ENCODE data around the gene KPNB1. TPM values are rescaled to one million over a fixed set of nuclear protein-coding genes. Genes with fewer than 3 reads are reported as not detected.

Gene KPNB1
- total RNA-seq, 2 donors from 2014 or later = 452 to 500 TPM

DNA sequence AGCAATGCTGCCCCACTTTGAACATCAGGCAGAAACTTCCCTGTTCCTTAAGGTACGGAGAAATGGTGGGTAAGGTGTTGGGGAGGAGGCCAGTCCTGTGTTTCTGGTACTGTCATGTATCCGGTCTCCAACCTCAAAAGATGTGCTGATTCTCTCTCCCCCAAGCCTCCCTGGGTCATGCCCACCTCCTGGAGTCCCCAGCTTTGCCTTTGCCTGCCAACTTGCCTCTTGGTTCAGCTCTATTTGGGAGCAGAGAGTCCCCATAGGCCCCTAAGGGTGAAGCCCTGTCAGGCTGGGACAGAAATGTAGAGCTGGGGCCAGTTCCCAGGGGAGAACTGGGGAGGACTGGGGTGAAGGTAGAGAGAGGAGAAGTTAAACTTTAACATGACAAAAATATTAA, 81.7 kb downstream of the KPNB1 start:
- no peaks in the 10 kb centered on the region for H3K9me3 Mint-ChIP-seq
- TF ChIP-seq, protein P1, sequence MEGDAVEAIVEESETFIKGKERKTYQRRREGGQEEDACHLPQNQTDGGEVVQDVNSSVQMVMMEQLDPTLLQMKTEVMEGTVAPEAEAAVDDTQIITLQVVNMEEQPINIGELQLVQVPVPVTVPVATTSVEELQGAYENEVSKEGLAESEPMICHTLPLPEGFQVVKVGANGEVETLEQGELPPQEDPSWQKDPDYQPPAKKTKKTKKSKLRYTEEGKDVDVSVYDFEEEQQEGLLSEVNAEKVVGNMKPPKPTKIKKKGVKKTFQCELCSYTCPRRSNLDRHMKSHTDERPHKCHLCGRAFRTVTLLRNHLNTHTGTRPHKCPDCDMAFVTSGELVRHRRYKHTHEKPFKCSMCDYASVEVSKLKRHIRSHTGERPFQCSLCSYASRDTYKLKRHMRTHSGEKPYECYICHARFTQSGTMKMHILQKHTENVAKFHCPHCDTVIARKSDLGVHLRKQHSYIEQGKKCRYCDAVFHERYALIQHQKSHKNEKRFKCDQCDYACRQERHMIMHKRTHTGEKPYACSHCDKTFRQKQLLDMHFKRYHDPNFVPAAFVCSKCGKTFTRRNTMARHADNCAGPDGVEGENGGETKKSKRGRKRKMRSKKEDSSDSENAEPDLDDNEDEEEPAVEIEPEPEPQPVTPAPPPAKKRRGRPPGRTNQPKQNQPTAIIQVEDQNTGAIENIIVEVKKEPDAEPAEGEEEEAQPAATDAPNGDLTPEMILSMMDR (conservative IDR thresholded peaks at IDR 0.05) = no peak
- peaks cover 76% of the 10 kb centered on the region for H3K27me3 Mint-ChIP-seq (ENCODE audit: insufficient read depth)
- DNase-seq = no peak
- 86% methylated on average over 2 of the region's 2 CpGs; no CpG with 5 or more reads in 1 of the 2 experiments for WGBS, 2 experiments (ENCODE audit: insufficient coverage in 1 of 2, insufficient read length in 1 of 2)
- no peak overlapping the region for H3K4me3 Mint-ChIP-seq
- Histone ChIP-seq H3K36me3 (ENCODE audit: control insufficient read depth, insufficient read depth, low read length) (no peaks in the 10 kb centered on the region), H3K9ac (ENCODE audit: extremely low read depth, low read length, poor library complexity, severe bottlenecking) (no peak overlapping the region), H3K27ac (ENCODE audit: low read depth, low read length) (no peak overlapping the region), H3K27me3 (ENCODE audit: control insufficient read depth, insufficient read depth, low read length, poor library complexity, severe bottlenecking) (peaks cover 70% of the 10 kb centered on the region), H3K9me3 (ENCODE audit: control insufficient read depth, low read length) (no peaks in the 10 kb centered on the region), H3K4me1 (ENCODE audit: control insufficient read depth, insufficient read depth, low read length) (no peaks in the 10 kb centered on the region), H3K4me3 (ENCODE audit: low read length) (no peak overlapping the region)
- H3K27ac Mint-ChIP-seq = no peak overlapping the region
- peaks cover 3% of the 10 kb centered on the region for H3K4me1 Mint-ChIP-seq
- no peaks in the 10 kb centered on the region for H3K36me3 Mint-ChIP-seq (ENCODE audit: low read depth)

DNA sequence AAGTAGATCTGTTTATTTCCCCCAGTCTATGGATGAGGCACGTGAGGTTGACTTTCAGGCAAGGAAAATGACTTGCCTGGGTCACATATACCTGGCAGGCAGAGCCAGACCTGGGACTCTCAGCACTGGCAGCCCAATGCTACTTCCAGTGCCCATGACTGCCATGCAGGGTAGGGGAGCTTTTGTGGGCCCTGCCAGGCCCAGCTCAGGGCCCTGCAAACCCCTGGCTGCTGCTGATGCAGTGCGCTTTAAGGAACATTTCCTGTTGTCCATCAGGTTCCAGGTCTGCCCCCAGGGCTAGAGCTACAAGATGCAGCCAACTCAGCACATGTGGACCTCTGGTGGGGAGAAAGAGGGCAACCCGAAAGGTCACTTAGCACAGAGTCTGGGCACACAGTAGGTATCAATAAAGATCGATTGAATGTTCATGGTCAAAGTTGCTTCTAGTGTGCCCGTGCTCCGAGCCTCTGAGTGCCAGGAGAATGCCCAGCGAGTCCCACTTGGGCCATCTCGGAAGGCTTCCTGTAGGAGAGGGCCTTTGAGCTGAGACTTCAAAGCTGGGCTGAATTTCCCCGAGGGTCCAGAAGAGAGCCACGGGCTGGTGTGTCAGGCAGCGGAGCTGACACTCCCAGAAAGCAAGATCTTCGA, 82.8 kb downstream of the KPNB1 start:
- Histone ChIP-seq H3K27me3 (ENCODE audit: control insufficient read depth, insufficient read depth, low read length, poor library complexity, severe bottlenecking) (peaks cover 78% of the 10 kb centered on the region), H3K27ac (ENCODE audit: low read depth, low read length) (no peak overlapping the region), H3K9me3 (ENCODE audit: control insufficient read depth, low read length) (no peaks in the 10 kb centered on the region), H3K4me1 (ENCODE audit: control insufficient read depth, insufficient read depth, low read length) (no peaks in the 10 kb centered on the region), H3K9ac (ENCODE audit: extremely low read depth, low read length, poor library complexity, severe bottlenecking) (no peak overlapping the region), H3K4me3 (ENCODE audit: low read length) (peak overlapping the region; percentile 66), H3K36me3 (ENCODE audit: control insufficient read depth, insufficient read depth, low read length) (no peaks in the 10 kb centered on the region)
- H3K36me3 Mint-ChIP-seq (ENCODE audit: low read depth) = no peaks in the 10 kb centered on the region
- H3K4me1 Mint-ChIP-seq = peaks cover 7% of the 10 kb centered on the region
- TF ChIP-seq, protein P1 (conservative IDR thresholded peaks at IDR 0.05) = no peak
- H3K27ac Mint-ChIP-seq = no peak overlapping the region
- H3K27me3 Mint-ChIP-seq (ENCODE audit: insufficient read depth) = peaks cover 84% of the 10 kb centered on the region
- no peaks in the 10 kb centered on the region for H3K9me3 Mint-ChIP-seq
- 36 to 56% methylated on average over 9 to 12 of the region's 12 CpGs for whole genome bisulfite sequencing, 2 experiments (ENCODE audit: insufficient coverage in 1 of 2, insufficient read length in 1 of 2)
- H3K4me3 Mint-ChIP-seq = peak overlapping the region; percentile 45
- DNase-seq = no peak

DNA sequence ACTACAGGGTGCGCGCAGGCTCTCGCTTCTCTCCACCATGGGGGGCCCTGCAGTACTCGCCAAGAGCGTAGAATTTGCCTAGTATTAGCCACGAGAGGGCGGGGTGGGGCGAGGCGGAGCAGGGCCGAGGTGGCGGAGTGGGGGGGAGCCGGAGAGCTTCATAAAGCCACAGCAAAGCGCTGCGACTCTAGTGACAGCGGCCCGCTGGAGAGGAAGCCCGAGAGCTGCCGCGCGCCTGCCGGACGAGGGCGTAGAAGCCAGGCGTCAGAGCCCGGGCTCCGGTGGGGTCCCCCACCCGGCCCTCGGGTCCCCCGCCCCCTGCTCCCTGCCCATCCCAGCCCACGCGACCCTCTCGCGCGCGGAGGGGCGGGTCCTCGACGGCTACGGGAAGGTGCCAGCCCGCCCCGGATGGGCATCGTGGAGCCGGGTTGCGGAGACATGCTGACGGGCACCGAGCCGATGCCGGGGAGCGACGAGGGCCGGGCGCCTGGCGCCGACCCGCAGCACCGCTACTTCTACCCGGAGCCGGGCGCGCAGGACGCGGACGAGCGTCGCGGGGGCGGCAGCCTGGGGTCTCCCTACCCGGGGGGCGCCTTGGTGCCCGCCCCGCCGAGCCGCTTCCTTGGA, 83.4 kb downstream of the KPNB1 start, which contains the start of gene TBX21:
TSS of gene TBX21 (plus strand) at position 190 of the 627 bp plus-strand sequence. CDS start at position 409, 219 bp downstream.
- no peaks in the 10 kb centered on the region for H3K9me3 Mint-ChIP-seq
- H3K9ac ChIP-seq (ENCODE audit: extremely low read depth, low read length, poor library complexity, severe bottlenecking) = no peak within 1 kb of the TSS
- no peaks in the 10 kb centered on the region for H3K9me3 ChIP-seq (ENCODE audit: control insufficient read depth, low read length)
- H3K36me3 Mint-ChIP-seq (ENCODE audit: low read depth) = no peaks in the 10 kb centered on the region
- H3K4me1 ChIP-seq (ENCODE audit: control insufficient read depth, insufficient read depth, low read length) = no peaks in the 10 kb centered on the region
- DNase-seq = peak; percentile 97
- H3K36me3 ChIP-seq (ENCODE audit: control insufficient read depth, insufficient read depth, low read length) = no peaks in the 10 kb centered on the region
- peaks cover 78% of the 10 kb centered on the region for H3K27me3 ChIP-seq (ENCODE audit: control insufficient read depth, insufficient read depth, low read length, poor library complexity, severe bottlenecking)
- H3K27ac ChIP-seq (ENCODE audit: low read depth, low read length) = no peak within 1 kb of the TSS
- WGBS, 2 experiments (ENCODE audit: insufficient coverage in 1 of 2, insufficient read length in 1 of 2) = 1 to 3% methylated on average over 18 to 73 of the region's 73 CpGs
- peak within 1 kb of the TSS; percentile 49 for H3K4me3 Mint-ChIP-seq
- no peak within 1 kb of the TSS for H3K27ac Mint-ChIP-seq
- H3K27me3 Mint-ChIP-seq (ENCODE audit: insufficient read depth) = peaks cover 83% of the 10 kb centered on the region
- H3K4me1 Mint-ChIP-seq = peaks cover 7% of the 10 kb centered on the region
- peak within 1 kb of the TSS; percentile 66 for H3K4me3 ChIP-seq (ENCODE audit: low read length)
- TF ChIP-seq, protein P1 (conservative IDR thresholded peaks at IDR 0.05) = peak; percentile 60
